HG02852 (cell line): Measurements from ENCODE around the gene MYO10.

ENCODE experiments used
- ATAC-seq: cut with Tn5 transposase; IDR thresholded peaks from one replicate; pipeline ENCODE4 v1.9.1; 2021; ENCODE audit warnings: mild to moderate bottlenecking, moderate library complexity; ENCODE audit not compliant: unreplicated experiment

The MYO10 gene

DNA sequence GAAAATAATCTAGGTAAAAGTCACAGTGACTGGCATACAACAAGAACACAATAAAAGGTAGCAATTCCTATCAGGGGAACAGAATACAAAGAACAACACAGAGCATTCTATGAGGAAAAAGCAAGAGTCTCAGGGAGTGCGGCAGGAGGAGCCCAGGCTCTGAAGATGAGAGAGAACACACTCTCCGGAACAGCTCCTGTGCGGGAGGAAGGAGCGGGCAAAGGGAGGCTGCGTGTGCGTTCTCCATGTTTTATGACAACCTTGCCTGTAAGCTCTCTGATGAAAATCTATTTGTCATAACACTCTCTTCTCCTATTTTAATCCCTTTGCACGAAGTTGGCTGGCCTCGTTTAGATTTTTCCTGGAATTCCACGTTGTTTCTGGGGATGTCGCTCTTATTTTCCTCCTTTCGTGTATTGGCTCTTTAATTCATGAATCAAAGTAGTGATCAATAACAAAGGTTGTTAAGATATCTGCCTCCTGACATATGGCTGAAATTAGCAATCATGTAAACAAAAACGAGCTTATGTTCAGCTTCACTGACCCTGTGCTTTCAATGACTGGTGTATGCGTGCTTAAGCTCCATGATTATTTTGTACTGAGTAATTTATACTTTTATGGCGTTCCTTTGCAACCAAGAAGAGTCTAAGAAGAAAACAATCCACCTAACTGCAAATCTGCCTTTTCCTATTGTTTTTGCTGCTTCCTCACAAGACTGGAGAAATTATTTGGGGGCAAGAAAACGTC lies 109.5 kb downstream of the MYO10 start:
- ATAC-seq, result no peak

DNA sequence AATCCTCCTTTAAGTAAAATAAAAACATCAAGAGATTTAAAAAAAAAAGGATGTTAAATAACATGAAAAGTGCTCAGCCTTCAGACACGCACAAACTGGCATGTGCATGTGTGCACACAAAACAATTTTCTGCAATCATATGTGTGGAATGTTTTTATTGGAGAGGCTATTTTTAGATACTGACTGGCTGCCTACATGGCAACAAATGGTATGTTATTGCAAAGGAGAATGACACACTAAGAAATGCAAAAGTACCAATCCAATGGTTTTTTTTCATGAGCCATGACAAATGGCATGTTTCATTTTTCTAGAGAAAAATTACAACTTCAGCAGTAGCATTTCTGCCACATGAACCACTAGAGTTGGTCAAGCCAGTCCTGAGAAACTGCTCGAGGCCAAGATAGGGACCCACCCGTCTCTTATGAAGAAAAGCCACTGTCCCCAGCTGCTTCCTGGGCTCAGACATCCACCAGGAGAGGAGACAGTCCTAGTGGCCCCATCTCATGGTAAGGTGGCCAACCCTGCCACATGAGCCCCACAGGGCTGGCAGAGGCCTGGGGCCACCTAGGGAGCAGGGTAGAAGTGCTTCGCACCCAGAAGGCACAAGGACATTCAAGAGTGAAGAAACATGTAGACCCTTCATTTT lies 116.4 kb downstream of the MYO10 start:
- no peak for ATAC-seq

DNA sequence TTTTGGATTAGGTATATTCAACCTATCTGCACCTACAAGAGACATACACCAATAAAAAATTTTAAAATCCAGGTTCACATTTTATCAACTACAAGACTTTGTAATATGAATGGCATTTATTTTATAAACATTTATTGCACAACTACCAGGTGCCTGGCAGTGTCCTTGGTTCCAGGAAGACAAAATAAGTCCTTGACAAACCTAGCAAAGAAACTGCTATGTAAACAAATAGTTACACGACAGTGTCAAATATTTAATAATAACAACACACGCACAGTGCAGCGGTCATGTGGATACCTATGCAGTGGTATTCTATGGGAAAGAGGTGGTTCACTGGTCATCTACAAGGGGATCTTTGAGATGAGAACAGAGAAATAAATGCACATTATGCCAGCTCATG lies 120.7 kb downstream of the MYO10 start:
- no peak for ATAC-seq

DNA sequence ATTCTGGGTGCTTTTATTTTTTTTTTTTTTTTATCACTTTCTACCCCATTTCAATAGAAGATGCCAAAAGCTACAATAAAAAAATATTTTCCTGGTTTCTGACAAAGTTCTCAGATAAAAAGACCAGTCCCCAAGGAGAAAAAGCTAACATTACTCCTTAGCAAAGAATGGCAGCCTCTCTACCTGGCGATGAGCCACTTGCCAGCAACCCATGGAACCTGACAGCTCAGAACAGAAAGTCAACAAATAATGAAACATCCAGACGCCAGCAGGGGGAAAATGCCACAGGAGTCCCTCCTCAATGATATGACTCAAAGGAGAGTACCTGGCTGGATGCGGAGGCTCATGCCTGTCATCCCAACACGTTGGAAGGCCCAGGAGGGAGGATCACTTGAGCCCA lies 123.2 kb downstream of the MYO10 start:
- no peak for ATAC-seq

DNA sequence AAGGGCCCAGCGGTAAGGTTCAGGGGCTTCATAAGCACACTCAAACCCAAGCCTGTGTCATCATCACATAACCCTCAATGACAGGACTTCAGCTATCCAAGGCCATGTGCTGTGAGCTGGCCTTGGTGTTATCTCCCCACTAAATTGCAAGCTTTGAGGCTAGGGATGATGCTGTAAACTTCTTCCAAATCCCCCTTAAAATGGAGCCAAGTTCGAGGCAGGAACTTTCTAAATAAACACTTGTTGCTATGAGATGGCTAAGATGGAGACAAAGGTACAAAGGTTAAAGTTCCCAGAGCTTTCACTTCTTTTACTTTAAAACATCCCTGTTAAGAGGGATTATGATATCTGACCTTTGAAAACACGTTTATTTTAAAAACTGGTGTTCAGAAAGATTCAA lies 123.6 kb downstream of the MYO10 start:
- ATAC-seq, result no peak

DNA sequence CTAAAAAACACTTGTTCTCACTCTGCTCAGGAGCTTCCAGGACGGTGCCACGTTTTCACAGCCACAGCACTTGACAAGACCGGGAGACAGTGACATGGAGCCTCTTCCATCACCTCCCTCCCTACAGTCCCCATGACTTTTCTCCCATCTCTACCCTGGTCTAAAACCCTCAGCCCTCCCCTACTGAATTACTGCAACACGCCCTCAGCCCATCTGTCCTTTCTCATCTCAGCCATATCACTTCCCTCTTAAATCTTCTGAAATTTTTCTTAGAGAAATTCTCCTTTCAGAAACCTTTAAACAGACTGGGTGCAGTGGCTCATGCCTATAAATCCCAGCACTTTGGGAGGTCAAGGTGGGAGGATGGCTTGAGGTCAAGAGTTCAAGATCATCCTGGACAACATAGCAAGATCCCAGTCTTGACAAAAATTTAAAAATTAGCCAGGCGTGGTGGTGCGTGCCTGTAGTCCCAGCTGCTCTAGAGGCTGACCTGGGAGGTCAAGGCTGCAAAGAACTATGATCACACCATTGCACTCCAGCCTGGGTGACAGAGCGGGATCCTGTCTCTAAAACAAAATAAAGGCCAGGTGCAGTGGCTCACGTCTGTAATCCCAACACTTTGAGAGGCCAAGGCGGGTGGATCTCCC lies 125.8 kb downstream of the MYO10 start:
- no peak for ATAC-seq

DNA sequence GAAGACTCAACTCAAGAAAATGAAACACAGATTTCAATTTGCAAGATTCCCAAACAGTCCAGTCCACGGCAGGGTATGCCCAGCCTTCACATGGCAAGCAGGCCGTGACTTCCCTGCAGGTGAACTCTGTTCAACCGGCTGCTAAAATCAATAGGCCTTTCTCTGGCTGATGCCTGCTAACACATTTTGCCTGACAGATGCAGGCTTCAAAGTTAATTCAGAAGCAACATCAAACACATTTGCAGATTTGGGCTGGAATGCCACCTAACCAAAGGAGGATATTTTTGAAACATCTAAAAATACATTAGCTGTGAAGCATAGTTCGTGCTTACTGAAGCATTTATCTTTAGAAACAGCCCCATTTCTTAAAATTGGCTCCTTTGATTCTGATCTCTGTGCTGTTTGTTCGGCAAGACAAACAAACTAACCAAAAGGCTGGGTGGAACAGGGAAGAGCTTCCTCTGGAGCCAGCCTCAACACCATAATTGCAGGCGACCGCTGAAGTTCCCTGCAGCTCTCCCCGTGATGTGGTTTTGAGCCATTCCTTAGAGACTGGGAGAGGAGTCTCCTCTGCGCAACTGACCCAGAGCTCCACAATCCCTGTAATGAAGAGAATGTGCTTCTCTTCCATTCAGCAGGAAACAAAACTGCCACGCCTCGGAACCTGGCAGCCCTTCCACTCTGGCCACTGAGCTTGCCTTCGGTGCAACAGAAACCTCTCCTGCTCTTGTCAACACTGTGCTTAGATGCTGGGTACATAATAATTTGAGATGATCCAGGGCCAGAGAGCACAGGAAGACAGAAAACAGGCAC lies 126.5 kb downstream of the MYO10 start:
- no peak for ATAC-seq

DNA sequence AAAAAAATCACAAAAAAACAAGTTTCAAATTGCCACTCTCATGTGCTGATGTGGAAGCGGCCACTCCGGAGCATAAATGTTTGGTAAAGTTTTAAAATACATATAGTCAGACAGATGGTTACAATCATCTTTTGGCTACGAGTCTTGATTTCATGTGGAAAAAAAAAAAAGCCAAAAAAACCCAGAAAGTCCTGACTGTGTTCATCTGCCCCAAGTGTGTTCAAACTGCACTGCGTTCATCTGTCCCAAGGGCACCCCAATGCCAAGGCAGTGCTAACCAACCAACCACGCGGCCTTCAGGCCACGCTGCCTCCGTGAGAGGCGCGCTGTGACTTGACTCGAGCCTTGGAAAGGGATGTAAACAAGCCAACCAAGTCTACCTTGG lies 127.1 kb downstream of the MYO10 start:
- no peak for ATAC-seq

DNA sequence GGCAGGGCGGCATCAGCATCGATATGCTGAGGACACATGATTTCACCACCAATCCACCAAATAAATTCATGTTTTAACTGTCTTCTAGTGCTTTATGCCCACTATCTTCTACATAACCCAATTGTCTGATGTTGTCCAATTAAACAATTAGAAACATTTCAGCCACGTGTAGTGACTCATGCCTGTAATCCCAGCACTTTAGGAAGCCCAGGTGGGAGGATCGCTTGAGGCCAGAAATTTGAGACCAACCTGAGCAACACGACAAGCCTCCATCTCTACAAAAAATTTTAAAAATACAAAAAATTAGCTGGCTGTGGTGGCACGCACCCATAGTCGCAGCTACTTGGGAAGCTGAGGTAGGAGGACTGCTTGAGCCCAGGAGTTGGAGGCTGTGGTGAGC lies 128.1 kb downstream of the MYO10 start:
- ATAC-seq, result no peak

DNA sequence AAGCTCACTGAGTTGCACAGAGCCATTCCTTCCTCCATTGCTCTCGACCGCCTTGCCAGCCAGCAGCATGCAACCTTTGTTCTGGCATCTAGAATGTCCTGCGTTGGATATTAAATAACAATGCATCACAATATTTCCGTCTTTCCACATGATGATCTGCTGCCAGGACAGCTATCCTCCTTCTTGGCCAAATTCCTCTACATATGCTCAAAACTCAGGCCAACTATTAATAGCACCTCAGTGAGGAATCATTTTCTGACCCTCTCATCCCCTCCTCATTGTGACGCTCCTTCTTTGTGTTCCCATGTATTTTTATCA lies 128.6 kb downstream of the MYO10 start:
- no peak for ATAC-seq

DNA sequence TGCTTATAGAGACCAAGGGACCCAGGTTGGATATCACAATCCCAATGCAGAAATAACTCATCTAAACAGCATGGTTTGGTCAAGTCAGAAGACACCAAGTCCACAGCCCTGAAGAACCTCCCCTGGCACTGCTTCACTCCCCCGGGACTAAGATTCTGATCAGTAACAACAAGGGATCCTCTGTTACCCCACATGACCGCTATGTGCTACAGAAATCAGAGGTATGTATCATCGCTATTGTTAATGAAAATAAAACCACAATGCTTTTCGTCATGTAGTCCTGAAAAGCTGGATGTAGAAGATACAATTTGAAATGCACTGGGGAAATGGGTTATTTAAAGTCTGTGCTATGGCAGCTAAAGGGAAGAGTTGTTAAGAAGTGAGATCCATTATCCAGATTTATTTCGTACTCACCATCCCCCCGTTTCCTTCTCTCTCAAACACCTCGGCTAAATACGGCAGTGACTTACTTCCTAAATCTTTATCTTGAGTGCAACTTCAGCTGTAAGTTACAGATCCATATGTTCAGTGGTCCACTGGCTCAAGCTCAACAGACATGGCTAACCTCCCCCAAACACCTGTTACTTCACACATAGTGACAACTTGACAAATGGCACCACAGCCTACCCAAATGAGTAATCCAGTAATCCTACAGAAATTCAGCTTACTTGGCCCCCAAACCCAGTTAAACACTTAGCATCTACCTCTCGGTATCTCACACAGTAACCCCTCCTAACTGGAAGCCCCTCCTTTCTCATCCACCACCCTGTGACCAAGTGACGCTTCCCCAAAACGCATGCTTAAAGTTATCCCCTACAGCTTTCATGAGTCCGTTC lies 129.2 kb downstream of the MYO10 start:
- no peak for ATAC-seq

DNA sequence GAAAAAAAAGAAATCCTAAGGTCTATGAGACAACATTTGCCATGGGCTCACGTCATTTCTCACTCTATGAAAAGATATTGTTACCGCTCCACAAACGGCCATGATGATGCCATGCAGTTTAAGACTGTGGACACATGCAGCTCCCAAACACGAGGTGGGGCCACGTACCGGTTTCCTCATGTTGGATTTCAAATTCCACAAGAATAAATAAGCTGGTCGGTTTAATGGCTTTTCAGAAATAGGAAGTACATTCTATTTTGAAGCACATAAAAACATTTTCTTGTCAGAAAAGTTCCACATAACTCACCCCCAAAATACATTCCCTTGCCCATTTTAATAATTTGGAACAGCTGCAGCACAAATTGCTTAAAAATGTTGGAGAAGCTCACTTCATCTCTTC lies 130.6 kb downstream of the MYO10 start:
- no peak for ATAC-seq

DNA sequence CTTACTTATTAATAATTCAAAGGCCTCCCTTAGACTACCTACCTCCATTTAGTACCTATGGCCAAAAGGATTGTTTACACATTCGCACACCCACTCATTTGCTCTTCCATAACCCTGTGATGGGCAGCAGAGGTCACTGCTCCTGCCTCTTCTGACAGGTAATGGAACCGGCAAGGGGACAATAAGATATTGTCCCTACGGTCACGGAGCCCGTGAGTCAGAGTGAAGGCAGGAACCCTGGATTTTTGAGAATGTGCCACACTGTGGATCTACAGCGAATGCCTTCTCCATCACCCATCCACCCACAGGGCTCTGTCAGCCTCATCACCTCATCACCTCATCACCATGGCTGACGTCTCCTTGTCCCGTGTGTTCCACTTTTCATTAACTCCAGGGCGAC lies 132.3 kb downstream of the MYO10 start:
- ATAC-seq, result no peak

DNA sequence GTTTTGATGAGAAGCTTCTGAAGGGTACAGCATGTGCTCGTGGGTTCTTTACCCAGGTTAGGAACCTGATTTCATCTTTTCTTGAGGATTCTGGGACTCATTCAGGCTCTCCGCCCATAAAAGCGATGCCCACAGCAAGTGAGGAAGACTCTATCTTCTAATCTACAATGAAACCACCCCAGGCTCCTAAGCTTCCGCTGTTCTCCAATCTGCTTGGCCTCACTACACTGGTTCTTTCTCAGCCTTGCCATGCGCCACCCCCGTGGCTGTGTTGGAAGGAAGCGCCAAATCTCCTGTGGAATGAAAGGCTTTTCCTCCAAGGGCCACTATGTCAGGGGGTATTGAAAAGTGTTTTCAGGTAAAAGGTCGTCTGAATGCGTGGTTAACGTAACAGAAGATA lies 135.6 kb downstream of the MYO10 start:
- no peak for ATAC-seq

DNA sequence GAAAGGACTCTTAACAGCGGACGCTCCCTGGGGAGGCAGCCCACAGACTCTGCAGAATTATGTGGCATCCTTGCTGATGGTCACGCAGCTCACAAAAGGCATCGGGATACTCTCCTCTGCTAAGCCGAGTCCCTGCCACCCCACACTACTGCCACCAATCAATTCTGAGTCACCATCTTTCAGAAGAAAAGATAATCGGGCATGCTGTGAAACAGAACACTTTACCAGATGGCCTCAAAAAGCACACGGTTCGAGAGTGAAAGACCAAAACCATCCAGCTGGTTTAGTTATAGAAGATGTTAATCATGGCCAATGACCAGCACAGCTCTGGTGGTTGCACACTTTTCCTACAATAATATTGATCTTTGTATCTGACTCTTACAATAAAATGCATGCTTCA lies 136.3 kb downstream of the MYO10 start:
- ATAC-seq, result no peak

DNA sequence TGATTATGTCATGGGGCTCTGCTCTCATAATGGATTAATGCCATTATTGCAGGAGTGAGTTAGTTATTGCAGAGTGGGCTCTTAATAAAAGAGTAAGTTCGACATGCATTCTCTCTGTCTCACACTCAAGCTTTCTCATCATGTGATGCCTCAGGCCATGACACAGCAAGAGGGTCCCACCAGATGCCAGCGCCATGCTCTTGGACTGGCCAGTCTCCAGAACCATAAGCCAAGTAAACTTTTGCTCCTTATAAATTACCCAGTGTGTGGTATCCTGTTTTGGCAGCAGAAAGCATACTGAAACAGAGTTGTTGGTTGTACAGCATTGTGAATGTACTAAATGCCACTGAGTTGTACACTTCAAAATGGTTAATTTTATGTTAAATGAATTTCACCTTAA lies 138.1 kb downstream of the MYO10 start:
- no peak for ATAC-seq

DNA sequence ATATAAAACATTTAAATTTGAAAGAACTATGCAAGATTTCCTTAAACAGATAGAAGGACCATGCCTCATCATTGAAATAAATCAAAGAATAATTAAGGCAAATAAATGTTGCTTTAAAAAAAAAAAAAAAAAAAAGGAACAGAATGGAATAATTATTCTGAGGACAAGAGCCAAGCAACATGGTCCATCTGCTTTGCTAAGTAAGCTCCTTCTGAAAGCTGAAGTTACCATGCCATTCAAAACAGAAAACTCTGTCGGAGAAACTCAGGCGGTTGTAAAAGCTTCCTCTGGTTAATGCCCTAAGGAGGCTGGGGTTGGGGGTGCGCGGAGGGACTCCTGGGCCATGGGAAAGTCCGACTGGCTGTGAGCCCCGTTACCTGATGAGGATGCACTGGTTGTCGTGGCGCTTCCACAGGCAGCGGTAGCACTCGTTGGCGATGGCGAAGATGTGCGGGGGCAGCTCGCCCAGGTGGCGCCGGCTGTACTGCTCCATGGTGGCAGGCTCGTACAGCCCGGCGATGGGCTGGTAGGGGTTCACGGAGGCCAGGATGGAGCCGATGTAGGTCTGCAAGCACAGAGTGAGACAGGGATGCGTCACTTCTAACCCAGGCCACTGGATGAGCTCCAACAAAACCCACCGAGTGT lies 141.7 kb downstream of the MYO10 start:
- no peak for ATAC-seq

DNA sequence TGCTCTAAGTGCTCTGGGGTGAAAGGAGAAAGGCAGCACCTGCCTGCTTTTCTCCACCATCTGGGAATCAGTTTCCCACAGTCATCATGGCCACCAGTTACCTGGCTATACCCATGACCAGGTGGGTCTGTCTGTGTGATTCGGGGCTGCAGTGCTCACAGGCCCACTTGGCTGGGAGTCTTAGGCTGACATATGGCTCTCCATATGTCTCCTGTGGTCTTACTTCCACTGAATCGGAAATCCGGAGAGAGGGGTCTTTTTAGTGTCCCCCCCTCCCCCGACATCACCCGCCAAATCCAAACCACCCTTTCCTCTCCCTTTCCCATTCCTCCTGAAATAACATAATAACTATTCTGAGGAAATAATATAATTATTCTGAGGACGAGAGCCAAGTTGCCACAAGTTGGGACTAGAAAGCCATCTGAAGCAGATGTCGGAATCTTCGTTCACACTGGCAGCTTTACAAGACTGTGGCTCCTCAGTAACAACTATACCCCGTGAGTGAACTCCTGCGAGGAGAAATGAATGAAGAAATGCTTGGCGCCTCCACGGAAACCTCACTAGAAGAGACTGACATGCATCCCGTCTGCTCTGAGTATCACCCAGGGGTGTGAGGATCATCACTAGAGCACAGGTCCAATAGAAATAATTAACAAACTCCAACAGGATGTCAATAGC lies 143.4 kb downstream of the MYO10 start:
- no peak for ATAC-seq

DNA sequence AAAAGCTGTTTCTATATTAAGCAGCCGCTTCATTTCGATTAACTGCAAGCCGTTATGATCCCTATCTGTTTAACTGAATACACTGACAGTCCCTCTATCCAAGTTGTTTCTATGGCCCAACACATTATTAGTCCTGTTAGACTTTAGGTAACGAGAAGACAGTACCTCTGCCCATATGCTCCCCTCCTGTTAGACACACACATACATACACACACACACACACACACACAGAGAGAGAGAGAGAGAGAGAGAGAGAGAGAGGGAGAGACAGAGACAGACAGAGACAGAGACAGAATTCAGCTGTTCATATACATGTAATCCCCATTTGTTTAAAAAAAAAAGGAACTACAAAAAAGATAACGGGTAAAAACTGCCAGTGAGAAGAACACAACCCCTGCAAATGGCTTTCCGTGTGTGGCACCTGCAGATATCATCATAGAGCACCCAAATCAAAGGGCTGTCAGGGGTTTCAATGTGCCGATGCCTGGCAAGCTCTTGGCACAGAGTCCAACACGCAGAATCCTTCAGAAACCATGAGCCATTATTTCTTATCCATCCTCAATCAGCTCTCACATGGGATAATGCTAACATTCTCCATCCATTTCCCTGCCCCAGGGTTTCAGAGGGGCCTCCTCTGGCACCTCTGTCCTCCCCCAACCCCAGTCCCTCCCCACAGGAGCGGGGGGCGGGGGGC lies 144.0 kb downstream of the MYO10 start:
- no peak for ATAC-seq
